Measurements from ENCODE around the gene BCAM. TPM values are rescaled to one million over a fixed set of nuclear protein-coding genes. Genes with fewer than 3 reads are reported as not detected.

The BCAM gene
- total and polyA plus RNA-seq, 8 donors, result 110 to 389 (median 163) TPM

GRCh38 chr19:44811122-44811419 is 2.2 kb downstream of the BCAM start:
- intact Hi-C loops (cut with DNase I), result no loop called here
- Histone ChIP-seq H3K36me3 (peaks cover 0 to 21% of the 10 kb centered on the region in 2 donors), H3K9me3 (no peaks in the 10 kb centered on the region), H3K4me1 (peaks cover 14 to 25% of the 10 kb centered on the region in 2 donors), H3K27ac (no peak overlapping the region), H3K4me3 (no peak overlapping the region), H3K27me3 (peaks cover 0 to 17% of the 10 kb centered on the region in 2 donors)
- ATAC-seq (no peak), DNase-seq (no peak)
- no peak for TF ChIP-seq CTCF (IDR thresholded peaks at IDR 0.05)

- H3K36me3 ChIP-seq, result peaks cover 0 to 21% of the 10 kb centered on the region in 2 donors
- no peak for TF ChIP-seq CTCF (IDR thresholded peaks at IDR 0.05)
- peaks cover 14 to 25% of the 10 kb centered on the region in 2 donors for H3K4me1 ChIP-seq
- H3K9me3 ChIP-seq, result no peaks in the 10 kb centered on the region
- DNase-seq, result no peak
- peaks cover 0 to 17% of the 10 kb centered on the region in 2 donors for H3K27me3 ChIP-seq
- H3K27ac ChIP-seq, result no peak overlapping the region
- intact Hi-C loops (cut with DNase I), result no loop called here
- no peak overlapping the region for H3K4me3 ChIP-seq
- no peak for ATAC-seq
Measured at GRCh38 chr19:44812142-44812718, 3.3 kb downstream of the BCAM start.

- peaks cover 4 to 15% of the 10 kb centered on the region in 2 donors for H3K4me1 ChIP-seq
- intact Hi-C loops (cut with DNase I), result no loop called here
- ATAC-seq (no peak), DNase-seq (no peak)
- TF ChIP-seq CTCF (IDR thresholded peaks at IDR 0.05), result no peak
- peaks cover 0 to 21% of the 10 kb centered on the region in 2 donors for H3K36me3 ChIP-seq
- no peak overlapping the region for H3K4me3 ChIP-seq
- H3K27ac ChIP-seq, result no peak overlapping the region
- H3K9me3 ChIP-seq, result no peaks in the 10 kb centered on the region
- H3K27me3 ChIP-seq, result peaks cover 0 to 14% of the 10 kb centered on the region in 2 donors
Measured at GRCh38 chr19:44813070-44813840, 4.4 kb downstream of the BCAM start.

GRCh38 chr19:44813841-44814470 is 5.1 kb downstream of the BCAM start:
- DNase-seq (no peak), ATAC-seq (no peak)
- peaks cover 0 to 7% of the 10 kb centered on the region in 2 donors for H3K27me3 ChIP-seq
- no peaks in the 10 kb centered on the region for H3K9me3 ChIP-seq
- intact Hi-C loops (cut with DNase I), result no loop called here
- H3K4me3 ChIP-seq, result no peak overlapping the region
- peaks cover 0 to 21% of the 10 kb centered on the region in 2 donors for H3K36me3 ChIP-seq
- H3K27ac ChIP-seq, result no peak overlapping the region
- H3K4me1 ChIP-seq, result peaks cover 0 to 10% of the 10 kb centered on the region in 2 donors
- TF ChIP-seq CTCF (IDR thresholded peaks at IDR 0.05), result no peak

GRCh38 chr19:44814517-44814916 is 5.6 kb downstream of the BCAM start:
- intact Hi-C loops (cut with DNase I), result no loop called here
- ATAC-seq (no peak), DNase-seq (no peak)
- peaks cover 0 to 1% of the 10 kb centered on the region in 2 donors for H3K27me3 ChIP-seq
- H3K27ac ChIP-seq, result no peak overlapping the region
- H3K4me1 ChIP-seq, result peaks cover 0 to 4% of the 10 kb centered on the region in 2 donors
- no peak overlapping the region for H3K4me3 ChIP-seq
- no peaks in the 10 kb centered on the region for H3K9me3 ChIP-seq
- H3K36me3 ChIP-seq, result peaks cover 0 to 25% of the 10 kb centered on the region in 2 donors
- no peak for TF ChIP-seq CTCF (IDR thresholded peaks at IDR 0.05)

All from left lung (tissue), 10 donors.